Activated CD4-positive, alpha-beta T cell treated with anti-CD3 and anti-CD28 coated beads, Interleukin-2, amount 50 U/mL, for 48 hours (primary cell): ENCODE results near the gene DPM1.

Experiments
- DNase-seq, 2 experiments: peaks; one replicate each; pipeline ENCODE4 v3.0.0-alpha.2; 2020

DPM1 gene

DNA sequence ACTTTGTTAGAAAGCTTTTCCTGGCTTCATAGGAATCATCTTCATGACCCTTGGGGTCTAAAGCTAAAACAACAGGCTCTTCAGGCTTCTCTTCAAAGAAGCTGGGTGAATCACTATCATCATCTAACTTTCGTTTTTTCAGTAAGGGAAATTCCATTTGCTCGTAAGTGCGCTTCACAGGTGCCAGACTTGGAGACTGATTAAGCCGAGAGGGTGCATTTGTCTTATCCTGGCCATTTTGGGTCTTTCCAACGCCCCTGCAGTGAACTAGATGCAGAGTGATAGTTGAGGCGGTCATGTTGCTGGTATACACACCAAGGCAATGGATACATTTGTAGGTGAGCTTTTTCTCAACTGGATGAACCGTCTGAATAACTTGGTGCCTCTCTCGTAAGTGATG is 65.9 kb downstream of the DPM1 start:
- no peak for DNase-seq

DNA sequence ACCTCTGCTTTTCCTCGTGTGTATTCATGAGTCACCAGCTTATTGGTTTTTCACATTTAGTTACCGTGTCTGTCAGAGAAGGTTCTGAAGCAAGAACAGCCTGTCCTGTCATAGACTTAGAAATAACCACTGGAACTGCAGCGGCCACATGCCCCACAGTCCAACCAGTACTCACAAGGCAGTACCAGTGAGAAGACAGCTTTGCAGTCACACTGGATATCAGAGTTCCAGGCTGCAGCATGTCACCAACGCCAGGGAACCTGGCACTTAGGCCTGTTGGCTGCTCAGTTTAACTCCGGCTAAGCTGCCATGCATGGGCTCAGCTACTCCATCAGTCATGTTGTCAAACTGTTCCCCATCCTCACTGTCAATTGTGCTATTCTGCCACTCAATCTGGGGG is 67.2 kb downstream of the DPM1 start:
- no peak for DNase-seq

- DNase-seq: no peak
These were observed 70.8 kb downstream of the DPM1 start for GRCh38 chr20:50887576-50887975.

GRCh38 chr20:50886184-50886790 is 72.0 kb downstream of the DPM1 start:
- no peak for DNase-seq

DNA sequence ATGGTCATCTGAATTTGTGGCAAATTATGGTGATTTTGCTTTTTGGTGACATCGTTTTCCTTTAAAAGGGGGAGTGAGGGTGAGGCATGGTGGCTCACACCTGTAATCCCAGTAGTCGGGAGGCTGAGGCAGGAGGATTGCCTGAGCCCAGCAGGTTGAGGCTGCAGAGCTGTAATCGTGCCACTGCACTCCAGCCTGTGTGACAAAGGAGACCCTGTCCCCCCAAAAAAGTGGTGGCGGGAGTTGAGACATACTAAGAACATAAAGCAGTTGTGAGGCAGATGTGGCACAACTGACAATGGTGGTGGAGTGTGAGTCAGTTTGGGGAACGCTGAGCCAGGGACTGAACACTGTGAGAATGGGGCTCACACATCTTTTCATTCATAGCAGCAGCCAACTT is 72.6 kb downstream of the DPM1 start:
- no peak for DNase-seq

- DNase-seq: no peak
These were observed 73.3 kb downstream of the DPM1 start for GRCh38 chr20:50885068-50885467.
